Cerebellar cortex (tissue), 1 donor: ENCODE measurements around the gene ORM1.

Experiments
- DNase-seq: peaks from one replicate; pipeline ENCODE4 v3.0.0-alpha.2; 2015; ENCODE audit warnings: low spot score

ORM1 gene

DNA sequence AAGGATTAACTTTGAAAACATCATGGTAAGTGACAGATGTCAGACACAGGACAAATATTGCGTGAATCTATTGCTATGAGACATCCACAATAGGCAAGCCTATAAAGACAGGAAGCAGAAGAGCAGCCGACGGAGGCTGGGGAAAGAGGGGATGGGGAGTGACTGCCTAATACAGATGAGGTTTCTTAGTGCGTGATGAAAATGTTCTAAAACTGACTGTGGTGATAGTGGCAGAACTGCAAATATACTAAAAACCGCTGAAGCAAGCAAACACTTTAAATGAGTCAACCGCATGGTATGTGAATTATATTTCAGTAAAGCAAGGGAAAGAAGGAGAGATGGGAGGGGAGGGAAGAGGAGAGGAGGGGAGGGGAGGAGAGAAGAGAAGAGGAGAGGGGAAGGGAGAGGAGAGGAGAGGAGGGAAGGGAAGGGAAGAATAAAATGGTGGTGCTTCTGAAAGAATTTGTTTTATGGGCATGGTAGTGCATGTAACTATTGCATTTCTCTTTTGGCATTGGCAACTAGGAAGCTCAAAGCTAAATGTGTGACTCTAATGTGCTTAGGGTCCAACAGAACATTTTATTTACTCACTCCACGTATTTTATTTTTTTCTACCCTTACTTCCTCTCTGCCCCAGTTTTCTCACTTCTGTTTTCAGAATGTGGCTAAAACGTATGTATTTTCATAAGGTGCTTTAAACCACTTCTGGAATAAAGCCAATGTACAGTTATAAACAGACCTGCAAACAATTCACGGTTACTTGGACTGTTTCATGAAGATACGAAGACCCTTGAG, 43.6 kb downstream of the ORM1 start:
- no peak for DNase-seq

DNA sequence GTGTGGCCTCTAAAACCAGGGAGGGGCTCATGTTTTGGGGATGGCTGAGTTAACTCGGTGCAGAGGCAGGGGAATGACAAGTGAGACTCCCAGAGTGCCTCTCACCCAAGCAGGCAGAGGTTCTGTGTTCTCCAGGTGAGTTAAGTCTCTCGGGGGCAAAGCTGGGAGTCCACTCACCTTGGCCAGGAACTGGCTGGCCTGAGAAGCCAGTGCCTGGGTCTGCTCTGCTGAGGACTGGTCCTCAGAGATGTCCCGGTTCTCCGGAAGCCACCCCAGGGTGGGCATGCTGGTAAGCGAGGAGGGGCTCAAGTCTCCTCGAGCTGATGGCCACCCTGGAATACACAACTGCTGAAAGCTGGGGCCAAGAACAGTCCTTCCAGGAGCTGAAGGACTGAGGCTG, 44.5 kb downstream of the ORM1 start:
- DNase-seq = no peak

GRCh38 chr9:114367772-114368569, 45.1 kb downstream of the ORM1 start:
- DNase-seq = no peak

GRCh38 chr9:114369216-114370130, 46.6 kb downstream of the ORM1 start:
- DNase-seq = no peak

- DNase-seq = no peak
Measured at GRCh38 chr9:114370251-114370967, 47.5 kb downstream of the ORM1 start.

- DNase-seq = no peak
Measured at GRCh38 chr9:114370968-114371320, 48.0 kb downstream of the ORM1 start.

- no peak for DNase-seq
Measured at GRCh38 chr9:114371343-114371944, 48.5 kb downstream of the ORM1 start.

DNA sequence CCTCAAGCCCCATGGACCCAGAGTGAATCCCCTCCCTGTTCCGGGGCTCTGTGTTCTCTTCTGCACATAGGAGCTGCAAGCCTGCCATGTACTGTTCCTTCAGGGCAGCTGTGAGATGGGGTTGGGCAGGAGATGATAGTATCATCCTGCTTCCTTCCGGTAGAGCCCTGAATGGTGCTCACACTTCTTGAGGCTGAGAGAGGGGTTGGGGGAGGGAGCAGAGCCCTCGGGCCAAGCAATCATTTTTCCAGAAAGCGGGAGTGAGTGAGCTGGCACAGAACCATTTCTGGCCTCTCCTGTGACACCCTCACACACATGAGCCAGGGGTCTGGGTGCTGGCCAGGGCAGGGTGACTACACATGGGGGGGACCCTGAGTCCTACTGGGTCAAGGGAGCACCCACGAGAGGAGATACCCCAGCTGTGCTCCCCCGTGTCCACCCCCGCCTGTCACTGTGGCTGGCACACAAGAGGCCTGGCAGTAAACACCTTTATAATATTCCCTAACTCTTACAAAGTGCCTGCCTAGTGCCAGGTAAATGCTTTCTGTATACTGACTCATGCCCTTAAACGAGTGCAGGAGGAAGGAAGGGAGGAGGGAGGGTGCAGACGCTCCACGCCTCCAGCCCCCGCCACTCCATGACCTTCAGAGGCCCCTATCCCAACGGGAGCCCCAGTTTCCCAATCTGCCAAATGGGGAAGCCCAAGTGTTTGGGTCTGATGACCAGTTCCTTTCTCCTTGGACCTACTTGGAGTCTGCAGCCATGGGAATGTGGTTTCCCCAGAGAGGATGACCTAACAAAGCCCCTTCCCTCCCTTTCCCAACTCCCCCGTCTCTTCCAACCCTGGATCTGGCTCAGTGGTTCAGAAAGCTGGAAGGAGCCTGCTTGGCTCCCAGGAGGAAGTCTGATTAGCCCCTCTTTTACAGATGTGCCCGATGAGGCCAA, 49.3 kb downstream of the ORM1 start:
- DNase-seq = no peak

DNA sequence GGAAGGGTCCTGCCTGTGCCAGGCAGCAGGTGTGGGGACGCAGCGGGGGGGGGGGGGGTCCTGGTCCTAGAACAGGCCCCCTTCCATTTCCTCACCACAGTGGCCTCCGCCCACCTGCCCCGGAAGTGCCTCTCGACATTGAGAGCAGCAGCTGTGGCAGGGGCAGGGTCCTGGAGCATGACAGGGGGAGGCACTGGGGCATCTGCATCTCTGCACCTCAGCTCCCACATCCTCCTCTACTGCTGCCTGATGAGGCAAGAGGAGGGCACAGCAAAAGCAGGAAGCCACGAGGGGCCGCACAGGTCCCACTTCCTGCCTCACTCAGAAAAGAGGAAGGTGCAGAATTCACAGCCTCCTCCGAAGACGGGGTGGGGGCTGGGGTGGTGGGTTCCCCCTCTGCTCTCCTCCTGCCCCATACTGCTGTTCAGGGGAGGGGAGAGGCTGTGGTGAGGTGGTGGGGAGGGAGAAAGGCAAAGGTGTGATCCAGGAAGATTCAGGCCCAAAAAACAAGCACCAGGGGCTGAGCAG, 50.1 kb downstream of the ORM1 start:
- no peak for DNase-seq

GRCh38 chr9:114373960-114374730, 51.2 kb downstream of the ORM1 start:
- no peak for DNase-seq

DNA sequence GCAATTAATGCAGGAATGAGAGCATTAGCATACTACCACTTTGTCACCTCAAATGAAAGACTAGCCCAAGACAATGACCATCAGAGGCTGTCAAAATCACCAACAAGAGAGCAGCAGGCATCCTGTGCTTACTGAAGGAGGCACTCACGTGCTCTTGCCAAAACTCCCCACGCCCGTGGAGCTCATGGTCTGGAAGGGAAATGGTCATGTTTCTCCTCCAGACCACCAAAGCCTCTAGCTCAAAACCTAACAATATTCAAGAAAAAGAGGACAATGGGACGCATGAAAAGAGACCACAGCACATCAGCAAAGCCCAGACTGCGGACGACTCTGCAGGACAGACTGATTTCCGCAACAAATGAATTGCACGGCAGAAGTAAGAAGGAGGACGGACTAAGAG, 52.0 kb downstream of the ORM1 start:
- no peak for DNase-seq

GRCh38 chr9:114375386-114376175, 52.7 kb downstream of the ORM1 start:
- DNase-seq = no peak
